HepG2 (cell line): Measurements from ENCODE around the gene ZNF684. TPM values are rescaled to one million over a fixed set of nuclear protein-coding genes. Genes with fewer than 3 reads are reported as not detected.
A peak's percentile ranks its signal among the peaks of the same experiment; 100 is the strongest.

Experiments
- HOMEZ ChIP-seq: IDR thresholded peaks from 2 replicates; pipeline ENCODE4 v1.6.1; 2016; ENCODE audit warnings: low read depth
- NFAT5 ChIP-seq: sonication (generic); formaldehyde crosslinking; IDR thresholded peaks from 2 replicates; pipeline ENCODE4 v1.4.0; 2020; ENCODE audit warnings: missing genetic modification reagents
- SMYD3 ChIP-seq: sonication (generic); formaldehyde crosslinking; IDR thresholded peaks from 2 replicates; pipeline ENCODE4 v1.8.1; 2023; ENCODE audit warnings: mild to moderate bottlenecking, missing genetic modification reagents
- TARDBP ChIP-seq: sonication (generic); formaldehyde crosslinking; IDR thresholded peaks from 2 replicates; pipeline ENCODE4 v1.8.0; 2022; ENCODE audit warnings: mild to moderate bottlenecking, missing genetic modification reagents
- ZBTB25 ChIP-seq: IDR thresholded peaks from 2 replicates; pipeline ENCODE4 v1.6.1; 2018; ENCODE audit warnings: missing genetic modification reagents
- polyA plus RNA-seq, 8 experiments: library from polyadenylated mRNA; depleted of rRNA in 3 of 8; stranded (reverse) in 7 of 8; unstranded in 1 of 8; fragments of >200 nt; fragmentation: Illumina TruSeq in 4 of 8; extraction: Trizol in 4 of 8; gene quantifications; 2 replicates each; pipeline versions ENCODE4 v1.2.1 to v1.2.3, GENCODE V29; 2011 to 2016; ENCODE audit warnings: low read depth in 4 of 8, missing spikeins in 1 of 8, mixed read lengths in 1 of 8; ENCODE audit not compliant: insufficient read depth in 1 of 8
- total RNA-seq, 5 experiments: library from RNA; depleted of rRNA; stranded (reverse); fragments of >200 nt; fragmentation: Illumina TruSeq; extraction: Trizol; gene quantifications; 2 replicates each; pipeline ENCODE4 v1.2.3, GENCODE V29; 2016; ENCODE audit warnings: low read depth in 1 of 5

Gene ZNF684
- total and polyA plus RNA-seq, 2 of the 13 experiments (the other 11 are each of a cell fraction or from before 2014, with no cell fraction given) = 6.5 to 15.2 TPM

GRCh38 chr1:40532844-40533424 is 1.5 kb downstream of the ZNF684 start (continued):
- no peak for TF ChIP-seq NFAT5 (CRISPR knock-in tag)
- TF ChIP-seq SMYD3 (CRISPR knock-in tag) = no peak
- peak; percentile 23; the same call in 1 of the 2 replicates for TF ChIP-seq TARDBP
- 0 out of 2 replicates have a peak, but pooled peaks have one; percentile 21 for TF ChIP-seq ZBTB25 (CRISPR knock-in tag)
- TF ChIP-seq HOMEZ (CRISPR knock-in tag) = 0 out of 2 replicates have a peak, but pooled peaks have one; percentile 51
